Endothelial cell of umbilical vein (primary cell): ENCODE measurements around the gene MPEG1.

Source experiments
- CTCF ChIP-seq, 2 donors: IDR thresholded peaks; 1 replicate in 1 of 2; 2 replicates in 1 of 2; pipeline ENCODE4 v1.5.1; 2011; ENCODE audit warnings: low read length in 2 of 2, mild to moderate bottlenecking in 2 of 2, moderate library complexity in 2 of 2, control low read depth in 1 of 2, inconsistent platforms in 1 of 2, low read depth in 1 of 2; ENCODE audit not compliant: insufficient read depth in 1 of 2; ENCODE audit errors: extremely low read depth in 1 of 2
- EZH2 ChIP-seq: IDR thresholded peaks from 2 replicates; pipeline ENCODE4 v1.6.1; 2012; ENCODE audit warnings: borderline replicate concordance, low read depth, mild to moderate bottlenecking, moderate library complexity, low read length, inconsistent platforms; ENCODE audit not compliant: severe bottlenecking
- POLR2A ChIP-seq: IDR thresholded peaks from 2 replicates; pipeline ENCODE4 v1.6.1; 2012; ENCODE audit warnings: low read depth, mild to moderate bottlenecking, control low read depth, low read length

- TF ChIP-seq POLR2A (no peak), CTCF (IDR thresholded peaks at IDR 0.05; ENCODE audit: extremely low read depth in 1 of 2, insufficient read depth in 1 of 2, low read depth in 1 of 2, low read length in 2 of 2) (no peak), EZH2 (no peak)
These were observed 6.2 kb upstream of the MPEG1 start for GRCh38 chr11:59218893-59219292.
